Astrocyte (in vitro differentiated cells and primary cell): Measurements from ENCODE around the gene MYO6.

ENCODE experiments used
- CTCF ChIP-seq: IDR thresholded peaks from 2 replicates; pipeline ENCODE4 v1.5.1; 2011; ENCODE audit warnings: low read depth, mild to moderate bottlenecking, inconsistent platforms, low read length, moderate library complexity; ENCODE audit not compliant: insufficient read depth
- EZH2 ChIP-seq: IDR thresholded peaks from 2 replicates; pipeline ENCODE4 v1.6.1; 2012; ENCODE audit warnings: mild to moderate bottlenecking, low read length, inconsistent platforms; ENCODE audit not compliant: insufficient read depth

GRCh38 chr6:75794351-75794846 lies 45.4 kb downstream of the MYO6 start:
- TF ChIP-seq CTCF (no peak), EZH2 (no peak)
